Measurements from ENCODE around the gene C7orf25.
"Not testable (repeated sequence)": the region's sequence is repeated elsewhere in the genome, so short reads cannot be mapped to it uniquely, and the experiment has no call there.

The C7orf25 gene

GRCh38 chr7:42900842-42901241 is 11.0 kb downstream of the C7orf25 start:
- Histone ChIP-seq H3K9ac (ENCODE audit: low read depth, low read length) (no peak overlapping the region), H3K4me3 (ENCODE audit: low read length) (no peak overlapping the region), H3K4me2 (ENCODE audit: low read length) (no peak overlapping the region), H3K9me3 (replicated peaks; ENCODE audit: low read length) (no peaks in the 10 kb centered on the region), H3K4me1 (ENCODE audit: control insufficient read depth, insufficient read depth, low read length) (no peaks in the 10 kb centered on the region), H3K36me3 (ENCODE audit: insufficient read depth, low read length) (no peaks in the 10 kb centered on the region), H3K27me3 (ENCODE audit: control insufficient read depth, insufficient read depth, low read length) (no peaks in the 10 kb centered on the region)

GRCh38 chr7:42893346-42894240 is 18.3 kb downstream of the C7orf25 start:
- Histone ChIP-seq H3K4me2 (ENCODE audit: low read length) (no peak overlapping the region), H3K9ac (ENCODE audit: low read depth, low read length) (no peak overlapping the region), H3K9me3 (replicated peaks; ENCODE audit: low read length) (no peaks in the 10 kb centered on the region), H3K27me3 (ENCODE audit: control insufficient read depth, insufficient read depth, low read length) (no peaks in the 10 kb centered on the region), H3K4me3 (ENCODE audit: low read length) (no peak overlapping the region), H3K4me1 (ENCODE audit: control insufficient read depth, insufficient read depth, low read length) (peaks cover 3% of the 10 kb centered on the region), H3K36me3 (ENCODE audit: insufficient read depth, low read length) (no peaks in the 10 kb centered on the region)

- Histone ChIP-seq H3K4me2 (ENCODE audit: low read length) (no peak overlapping the region), H3K4me3 (ENCODE audit: low read length) (no peak overlapping the region), H3K9ac (ENCODE audit: low read depth, low read length) (no peak overlapping the region), H3K27me3 (ENCODE audit: control insufficient read depth, insufficient read depth, low read length) (peaks cover 4% of the 10 kb centered on the region), H3K9me3 (replicated peaks; ENCODE audit: low read length) (no peaks in the 10 kb centered on the region), H3K36me3 (ENCODE audit: insufficient read depth, low read length) (no peaks in the 10 kb centered on the region), H3K4me1 (ENCODE audit: control insufficient read depth, insufficient read depth, low read length) (peaks cover 8% of the 10 kb centered on the region)
Observed at GRCh38 chr7:42886893-42887505, 24.9 kb downstream of the C7orf25 start.

- Histone ChIP-seq H3K9ac (ENCODE audit: low read depth, low read length) (no peak overlapping the region), H3K4me2 (ENCODE audit: low read length) (no peak overlapping the region), H3K9me3 (replicated peaks; ENCODE audit: low read length) (no peaks in the 10 kb centered on the region), H3K36me3 (ENCODE audit: insufficient read depth, low read length) (no peaks in the 10 kb centered on the region), H3K4me3 (ENCODE audit: low read length) (no peak overlapping the region), H3K27me3 (ENCODE audit: control insufficient read depth, insufficient read depth, low read length) (peaks cover 4% of the 10 kb centered on the region), H3K4me1 (ENCODE audit: control insufficient read depth, insufficient read depth, low read length) (peaks cover 8% of the 10 kb centered on the region)
Observed at GRCh38 chr7:42886129-42886528, 25.7 kb downstream of the C7orf25 start.

GRCh38 chr7:42885183-42885582 is 26.7 kb downstream of the C7orf25 start:
- not testable (repeated sequence) for H3K27me3 ChIP-seq (ENCODE audit: control insufficient read depth, insufficient read depth, low read length); H3K9me3 ChIP-seq (replicated peaks; ENCODE audit: low read length); H3K4me2 ChIP-seq (ENCODE audit: low read length); H3K4me1 ChIP-seq (ENCODE audit: control insufficient read depth, insufficient read depth, low read length); H3K9ac ChIP-seq (ENCODE audit: low read depth, low read length); H3K36me3 ChIP-seq (ENCODE audit: insufficient read depth, low read length); H3K4me3 ChIP-seq (ENCODE audit: low read length)

GRCh38 chr7:42883950-42884349 is 27.9 kb downstream of the C7orf25 start:
- Histone ChIP-seq H3K9me3 (replicated peaks; ENCODE audit: low read length) (no peaks in the 10 kb centered on the region), H3K4me3 (ENCODE audit: low read length) (no peak overlapping the region), H3K36me3 (ENCODE audit: insufficient read depth, low read length) (no peaks in the 10 kb centered on the region), H3K27me3 (ENCODE audit: control insufficient read depth, insufficient read depth, low read length) (peaks cover 4% of the 10 kb centered on the region), H3K4me2 (ENCODE audit: low read length) (no peak overlapping the region), H3K9ac (ENCODE audit: low read depth, low read length) (no peak overlapping the region), H3K4me1 (ENCODE audit: control insufficient read depth, insufficient read depth, low read length) (peaks cover 8% of the 10 kb centered on the region)

GRCh38 chr7:42880392-42880791 is 31.5 kb downstream of the C7orf25 start:
- H3K9me3 ChIP-seq (replicated peaks; ENCODE audit: low read length), result no peaks in the 10 kb centered on the region
- no peak overlapping the region for H3K4me3 ChIP-seq (ENCODE audit: low read length)
- no peaks in the 10 kb centered on the region for H3K27me3 ChIP-seq (ENCODE audit: control insufficient read depth, insufficient read depth, low read length)
- H3K4me2 ChIP-seq (ENCODE audit: low read length), result no peak overlapping the region
- H3K9ac ChIP-seq (ENCODE audit: low read depth, low read length), result no peak overlapping the region
- no peaks in the 10 kb centered on the region for H3K36me3 ChIP-seq (ENCODE audit: insufficient read depth, low read length)
- no peaks in the 10 kb centered on the region for H3K4me1 ChIP-seq (ENCODE audit: control insufficient read depth, insufficient read depth, low read length)

GRCh38 chr7:42878303-42878702 is 33.6 kb downstream of the C7orf25 start:
- no peak overlapping the region for H3K9ac ChIP-seq (ENCODE audit: low read depth, low read length)
- no peaks in the 10 kb centered on the region for H3K27me3 ChIP-seq (ENCODE audit: control insufficient read depth, insufficient read depth, low read length)

GRCh38 chr7:42877862-42878261 is 34.0 kb downstream of the C7orf25 start:
- H3K27me3 ChIP-seq (ENCODE audit: control insufficient read depth, insufficient read depth, low read length), result no peaks in the 10 kb centered on the region
- H3K36me3 ChIP-seq (ENCODE audit: insufficient read depth, low read length), result no peaks in the 10 kb centered on the region
- H3K4me3 ChIP-seq (ENCODE audit: low read length), result no peak overlapping the region
- H3K9me3 ChIP-seq (replicated peaks; ENCODE audit: low read length), result no peaks in the 10 kb centered on the region
- no peaks in the 10 kb centered on the region for H3K4me1 ChIP-seq (ENCODE audit: control insufficient read depth, insufficient read depth, low read length)
- no peak overlapping the region for H3K9ac ChIP-seq (ENCODE audit: low read depth, low read length)
- H3K4me2 ChIP-seq (ENCODE audit: low read length), result no peak overlapping the region

More at GRCh38 chr7:42878303-42878702, 33.6 kb downstream of the C7orf25 start:
- H3K4me3 ChIP-seq (ENCODE audit: low read length), result no peak overlapping the region
- H3K9me3 ChIP-seq (replicated peaks; ENCODE audit: low read length), result no peaks in the 10 kb centered on the region
- no peak overlapping the region for H3K4me2 ChIP-seq (ENCODE audit: low read length)
- H3K36me3 ChIP-seq (ENCODE audit: insufficient read depth, low read length), result no peaks in the 10 kb centered on the region
- H3K4me1 ChIP-seq (ENCODE audit: control insufficient read depth, insufficient read depth, low read length), result no peaks in the 10 kb centered on the region

GRCh38 chr7:42876182-42877068 is 35.4 kb downstream of the C7orf25 start:
- Histone ChIP-seq H3K27me3 (ENCODE audit: control insufficient read depth, insufficient read depth, low read length) (no peaks in the 10 kb centered on the region), H3K9ac (ENCODE audit: low read depth, low read length) (no peak overlapping the region), H3K9me3 (replicated peaks; ENCODE audit: low read length) (no peaks in the 10 kb centered on the region), H3K36me3 (ENCODE audit: insufficient read depth, low read length) (no peaks in the 10 kb centered on the region), H3K4me3 (ENCODE audit: low read length) (no peak overlapping the region), H3K4me1 (ENCODE audit: control insufficient read depth, insufficient read depth, low read length) (no peaks in the 10 kb centered on the region), H3K4me2 (ENCODE audit: low read length) (no peak overlapping the region)

Measured in skeletal muscle satellite cell (primary cell).